Trophoblast cell (in vitro differentiated cells and primary cell): ENCODE results near the gene PHLPP1.

ENCODE experiments used
- DNase-seq, 2 donors: peaks; one replicate each; pipeline ENCODE4 v3.0.0-alpha.2; 2016
- H2AFZ ChIP-seq: 2 replicates; pipeline ENCODE4 v1.6.1; 2013; ENCODE audit warnings: low read length, moderate library complexity, mild to moderate bottlenecking; ENCODE audit not compliant: insufficient read depth, poor library complexity
- H2AK5ac ChIP-seq: 2 replicates; pipeline ENCODE4 v1.6.1; 2013; ENCODE audit warnings: mild to moderate bottlenecking, low read length
- H2BK120ac ChIP-seq: 2 replicates; pipeline ENCODE4 v1.6.1; 2013; ENCODE audit warnings: low read length, mild to moderate bottlenecking, moderate library complexity; ENCODE audit not compliant: insufficient read depth, poor library complexity
- H2BK12ac ChIP-seq: 2 replicates; pipeline ENCODE4 v1.6.1; 2013; ENCODE audit warnings: mild to moderate bottlenecking, low read length, moderate library complexity
- H2BK5ac ChIP-seq: 2 replicates; pipeline ENCODE4 v1.6.1; 2013; ENCODE audit warnings: low read length, low read depth, moderate library complexity, mild to moderate bottlenecking; ENCODE audit not compliant: poor library complexity
- H3K14ac ChIP-seq: 2 replicates; pipeline ENCODE4 v1.6.1; 2013; ENCODE audit warnings: mild to moderate bottlenecking, low read length
- H3K18ac ChIP-seq: 2 replicates; pipeline ENCODE4 v1.6.1; 2013; ENCODE audit warnings: mild to moderate bottlenecking, low read length
- H3K23ac ChIP-seq: 2 replicates; pipeline ENCODE4 v1.6.1; 2013; ENCODE audit warnings: low read length
- H3K27ac ChIP-seq: 2 replicates; pipeline ENCODE4 v1.5.1; 2013; ENCODE audit warnings: low read depth, mild to moderate bottlenecking, inconsistent platforms, low read length, moderate library complexity
- H3K27me3 ChIP-seq: 2 replicates; pipeline ENCODE4 v1.6.1; 2013; ENCODE audit warnings: inconsistent platforms, mild to moderate bottlenecking, low read length, moderate library complexity; ENCODE audit not compliant: insufficient read depth
- H3K36me3 ChIP-seq, 2 experiments: 1 replicate in 1 of 2; 2 replicates in 1 of 2; pipeline ENCODE4 v1.6.1; 2013; ENCODE audit warnings: low read length in 2 of 2, mild to moderate bottlenecking in 2 of 2, moderate library complexity in 1 of 2; ENCODE audit not compliant: insufficient read depth in 2 of 2, control insufficient read depth in 1 of 2
- H3K4ac ChIP-seq: 2 replicates; pipeline ENCODE4 v1.6.1; 2013; ENCODE audit warnings: low read depth, mild to moderate bottlenecking, low read length, moderate library complexity
- H3K4me1 ChIP-seq, 2 experiments: 1 replicate in 1 of 2; 2 replicates in 1 of 2; pipeline ENCODE4 v1.6.1; 2013; ENCODE audit warnings: low read length in 2 of 2, mild to moderate bottlenecking in 2 of 2, moderate library complexity in 1 of 2; ENCODE audit not compliant: insufficient read depth in 2 of 2, control insufficient read depth in 1 of 2
- H3K4me2 ChIP-seq: 2 replicates; pipeline ENCODE4 v1.6.1; 2013; ENCODE audit warnings: inconsistent platforms, mild to moderate bottlenecking, low read length, moderate library complexity
- H3K4me3 ChIP-seq: 2 replicates; pipeline ENCODE4 v1.5.1; 2013; ENCODE audit warnings: mild to moderate bottlenecking, low read depth, low read length, inconsistent platforms
- H3K79me1 ChIP-seq: one replicate; pipeline ENCODE4 v1.6.1; 2013; ENCODE audit warnings: low read length
- H3K79me2 ChIP-seq: 2 replicates; pipeline ENCODE4 v1.6.1; 2013; ENCODE audit warnings: low read length, mild to moderate bottlenecking; ENCODE audit not compliant: control insufficient read depth, insufficient read depth, poor library complexity
- H3K9ac ChIP-seq: 2 replicates; pipeline ENCODE4 v1.6.1; 2013; ENCODE audit warnings: mild to moderate bottlenecking, low read length
- H3K9me3 ChIP-seq: 2 replicates; pipeline ENCODE4 v1.6.1; 2013; ENCODE audit warnings: low read depth, mild to moderate bottlenecking, control low read depth, inconsistent platforms, low read length; ENCODE audit not compliant: insufficient read depth
- H4K12ac ChIP-seq: 2 replicates; pipeline ENCODE4 v1.6.1; 2013; ENCODE audit warnings: low read depth, mild to moderate bottlenecking, low read length, moderate library complexity
- H4K8ac ChIP-seq: 2 replicates; pipeline ENCODE4 v1.6.1; 2013; ENCODE audit warnings: low read depth, mild to moderate bottlenecking, low read length, moderate library complexity
- H4K91ac ChIP-seq: one replicate; pipeline ENCODE4 v1.6.1; 2013; ENCODE audit warnings: low read depth, mild to moderate bottlenecking, low read length, moderate library complexity
- WGBS: extraction: QIAGEN DNeasy Blood & Tissue Kit; methylation state at CpG from one replicate; pipeline ENCODE4 v1.1.7; 2013; ENCODE audit warnings: missing lambda C conversion rate; ENCODE audit not compliant: insufficient read length, insufficient coverage; ENCODE audit errors: extremely low coverage; 5-methylcytosine and 5-hydroxymethylcytosine counted together

PHLPP1 gene

DNA sequence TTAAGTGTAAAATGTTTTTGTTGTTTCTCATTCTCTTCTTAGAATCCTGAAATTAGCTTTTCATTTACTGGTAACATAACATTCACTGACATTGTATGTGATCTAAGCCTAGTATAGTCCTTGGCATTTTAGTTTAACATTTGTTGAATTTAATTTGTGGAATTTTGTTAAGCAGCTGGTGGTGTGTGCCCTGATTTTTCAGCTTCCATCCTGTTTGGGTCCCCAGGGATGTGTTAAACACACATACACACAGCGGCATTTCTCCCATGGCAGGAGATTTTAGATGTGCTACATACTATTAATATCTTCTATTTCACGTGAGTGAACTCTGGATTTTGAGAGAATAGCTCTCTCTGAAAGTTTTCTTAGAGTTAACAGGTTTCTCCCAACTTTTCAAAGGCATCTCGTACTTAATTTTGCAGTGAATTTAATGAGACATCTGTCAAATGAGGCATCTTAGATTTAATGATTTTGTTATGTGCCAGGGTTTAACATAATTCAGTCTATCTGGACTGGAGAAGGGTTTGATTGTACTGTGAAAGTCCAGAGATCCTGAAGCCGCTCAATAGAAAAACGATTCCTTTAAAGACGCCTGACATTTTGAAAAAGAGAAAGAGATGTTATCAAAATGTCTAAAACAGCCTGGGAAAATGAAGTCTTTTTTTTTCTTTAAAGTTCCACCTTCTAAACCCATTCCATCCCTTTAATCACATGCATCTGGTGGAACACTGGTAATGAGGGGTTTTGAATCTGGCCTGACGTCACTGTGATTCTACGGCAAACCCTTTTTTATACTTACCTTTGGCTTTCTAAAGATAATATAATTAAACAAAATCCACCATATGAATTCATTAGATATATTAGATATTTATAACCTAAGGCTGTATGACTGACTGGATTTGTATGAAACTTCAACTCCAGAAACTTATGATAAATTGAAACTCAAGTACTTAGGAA, 6.8 kb downstream of the PHLPP1 start:
- H4K12ac ChIP-seq: no peak overlapping the region
- H3K14ac ChIP-seq: no peak overlapping the region
- no peak overlapping the region for H4K91ac ChIP-seq
- no CpG with 5 or more reads among the region's 8 CpGs for WGBS
- no peak overlapping the region for H2AFZ ChIP-seq
- H3K27ac ChIP-seq: no peak overlapping the region
- no peak for DNase-seq
- no peak overlapping the region for H3K23ac ChIP-seq
- no peak overlapping the region for H3K9ac ChIP-seq
- H3K4me3 ChIP-seq: no peak overlapping the region
- no peak overlapping the region for H2AK5ac ChIP-seq
- no peak overlapping the region for H3K18ac ChIP-seq
- no peaks in the 10 kb centered on the region for H3K36me3 ChIP-seq
- H3K9me3 ChIP-seq: no peaks in the 10 kb centered on the region
- no peak overlapping the region for H3K4ac ChIP-seq
- no peak overlapping the region for H2BK5ac ChIP-seq
- no peak overlapping the region for H4K8ac ChIP-seq
- no peaks in the 10 kb centered on the region for H3K27me3 ChIP-seq
- H3K79me1 ChIP-seq: no peaks in the 10 kb centered on the region
- H3K4me2 ChIP-seq: no peak overlapping the region
- H2BK120ac ChIP-seq: no peak overlapping the region
- H2BK12ac ChIP-seq: no peak overlapping the region
- H3K79me2 ChIP-seq: no peaks in the 10 kb centered on the region
- no peaks in the 10 kb centered on the region for H3K4me1 ChIP-seq

DNA sequence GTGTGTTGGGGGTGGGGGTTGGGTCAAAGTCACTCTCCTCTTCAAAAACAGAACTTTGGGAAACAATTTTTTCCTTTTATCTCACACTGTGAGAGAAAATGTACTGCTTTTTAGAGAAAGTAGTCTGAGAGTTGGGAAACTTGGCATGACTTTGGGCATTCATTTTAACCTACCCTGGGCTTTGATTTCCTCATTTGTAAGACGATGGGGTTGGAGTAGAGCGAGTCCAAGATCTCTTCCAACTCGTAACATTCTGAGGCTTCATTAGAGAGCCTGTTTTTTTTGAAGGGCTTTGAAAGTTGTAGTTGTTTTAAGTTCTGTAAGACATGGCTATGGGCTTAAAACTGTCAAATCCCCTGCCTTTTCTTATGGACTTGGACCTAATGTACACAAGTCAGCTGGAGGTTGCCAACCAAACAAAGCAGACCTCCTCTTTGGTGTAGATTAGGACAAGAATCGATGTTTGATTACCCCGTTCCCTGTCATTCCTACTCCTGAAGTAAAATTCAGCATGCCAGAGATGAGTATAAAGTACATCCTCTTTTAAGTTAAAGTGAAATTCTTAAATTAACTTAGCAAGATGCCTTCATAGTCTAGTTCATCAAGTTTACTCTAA, 8.4 kb downstream of the PHLPP1 start:
- Histone ChIP-seq H2AFZ (no peak overlapping the region), H3K4ac (peak overlapping the region; percentile 89), H4K8ac (no peak overlapping the region), H4K12ac (no peak overlapping the region), H3K9me3 (no peaks in the 10 kb centered on the region), H3K79me1 (no peaks in the 10 kb centered on the region), H2BK12ac (no peak overlapping the region), H4K91ac (no peak overlapping the region), H3K18ac (no peak overlapping the region), H3K4me1 (no peaks in the 10 kb centered on the region), H3K4me3 (no peak overlapping the region), H3K79me2 (no peaks in the 10 kb centered on the region), H3K36me3 (no peaks in the 10 kb centered on the region), H3K4me2 (no peak overlapping the region), H3K27me3 (no peaks in the 10 kb centered on the region), H3K9ac (no peak overlapping the region), H2AK5ac (no peak overlapping the region), H3K27ac (no peak overlapping the region), H2BK120ac (no peak overlapping the region), H2BK5ac (no peak overlapping the region), H3K23ac (no peak overlapping the region), H3K14ac (no peak overlapping the region)
- no peak for DNase-seq
- WGBS: no CpG with 5 or more reads among the region's 5 CpGs

DNA sequence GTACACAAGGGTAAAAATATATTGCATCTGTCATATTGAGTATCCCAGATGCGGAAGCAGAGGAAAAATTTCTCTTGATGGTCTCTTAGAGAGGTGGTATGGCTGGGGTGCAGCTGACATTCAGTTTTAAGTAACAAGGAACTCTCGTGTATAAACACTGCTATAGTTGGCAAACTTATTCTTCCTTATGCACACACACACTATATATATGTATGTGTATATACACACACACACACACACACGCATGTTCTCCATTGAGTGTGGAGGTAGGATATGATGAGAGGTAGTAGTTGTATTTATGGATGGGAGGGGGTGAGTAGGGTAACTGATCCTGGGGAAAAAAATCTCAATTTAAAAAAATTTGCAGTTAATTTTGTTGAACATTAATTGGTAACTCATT, 10.6 kb downstream of the PHLPP1 start:
- no peaks in the 10 kb centered on the region for H3K79me1 ChIP-seq
- no peak overlapping the region for H2BK12ac ChIP-seq
- peaks cover 0 to 4% of the 10 kb centered on the region in 2 experiments for H3K4me1 ChIP-seq
- H3K27ac ChIP-seq: no peak overlapping the region
- WGBS: no CpG with 5 or more reads among the region's 3 CpGs
- no peak overlapping the region for H3K23ac ChIP-seq
- no peak overlapping the region for H3K4me3 ChIP-seq
- H3K36me3 ChIP-seq: no peaks in the 10 kb centered on the region
- H2AK5ac ChIP-seq: no peak overlapping the region
- H2AFZ ChIP-seq: no peak overlapping the region
- no peak overlapping the region for H3K4me2 ChIP-seq
- no peak overlapping the region for H3K18ac ChIP-seq
- H3K14ac ChIP-seq: no peak overlapping the region
- H3K9ac ChIP-seq: no peak overlapping the region
- H2BK120ac ChIP-seq: no peak overlapping the region
- no peak overlapping the region for H4K12ac ChIP-seq
- H4K8ac ChIP-seq: no peak overlapping the region
- H2BK5ac ChIP-seq: no peak overlapping the region
- H3K4ac ChIP-seq: no peak overlapping the region
- no peaks in the 10 kb centered on the region for H3K9me3 ChIP-seq
- no peaks in the 10 kb centered on the region for H3K27me3 ChIP-seq
- no peak for DNase-seq
- no peaks in the 10 kb centered on the region for H3K79me2 ChIP-seq
- H4K91ac ChIP-seq: no peak overlapping the region

DNA sequence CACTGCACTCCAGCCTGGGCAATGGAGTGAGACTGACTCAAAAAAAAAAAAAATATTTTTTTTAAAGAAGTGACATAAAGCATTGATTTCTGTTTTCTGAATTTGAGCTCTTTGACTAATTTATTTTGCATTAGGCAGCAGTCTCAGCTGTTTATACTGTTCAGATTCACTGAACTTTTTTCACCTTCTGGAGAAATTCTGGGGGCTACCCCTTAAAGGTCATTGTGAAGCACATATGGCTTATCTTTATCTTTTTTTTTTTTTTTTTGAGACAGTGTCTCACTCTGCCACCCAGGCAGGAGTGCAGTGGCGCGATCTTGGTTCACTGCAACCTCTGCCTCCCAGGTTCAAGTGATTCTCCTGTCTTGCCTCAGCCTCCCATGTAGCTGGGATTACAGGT, 12.9 kb downstream of the PHLPP1 start:
- no peak overlapping the region for H4K8ac ChIP-seq
- H4K12ac ChIP-seq: no peak overlapping the region
- no CpG with 5 or more reads among the region's 2 CpGs for whole genome bisulfite sequencing
- H3K79me2 ChIP-seq: no peaks in the 10 kb centered on the region
- no peak overlapping the region for H3K23ac ChIP-seq
- no peaks in the 10 kb centered on the region for H3K27me3 ChIP-seq
- H4K91ac ChIP-seq: no peak overlapping the region
- H3K4me3 ChIP-seq: no peak overlapping the region
- H2BK12ac ChIP-seq: no peak overlapping the region
- no peak overlapping the region for H3K14ac ChIP-seq
- no peak overlapping the region for H3K27ac ChIP-seq
- no peak overlapping the region for H3K18ac ChIP-seq
- H2AK5ac ChIP-seq: no peak overlapping the region
- no peak overlapping the region for H2BK120ac ChIP-seq
- H3K9ac ChIP-seq: no peak overlapping the region
- no peak overlapping the region for H2BK5ac ChIP-seq
- H3K4me1 ChIP-seq: peaks cover 0 to 4% of the 10 kb centered on the region in 2 experiments
- no peaks in the 10 kb centered on the region for H3K79me1 ChIP-seq
- no peak overlapping the region for H3K4me2 ChIP-seq
- DNase-seq: no peak
- H3K36me3 ChIP-seq: no peaks in the 10 kb centered on the region
- H2AFZ ChIP-seq: no peak overlapping the region
- no peaks in the 10 kb centered on the region for H3K9me3 ChIP-seq
- no peak overlapping the region for H3K4ac ChIP-seq
